ENCODE data around the gene TC2N. TPM values are rescaled to one million over a fixed set of nuclear protein-coding genes. Genes with fewer than 3 reads are reported as not detected.

Gene TC2N
- total RNA-seq, 2 donors from 2014 or later = 6.9 to 12.0 TPM

GRCh38 chr14:91774140-91775096, 92.9 kb downstream of the TC2N start:
- Mint-ChIP-seq H3K36me3 (no peaks in the 10 kb centered on the region), H3K4me1 (ENCODE audit: low read depth in 2 of 2) (peaks cover 0 to 5% of the 10 kb centered on the region in 2 donors), H3K4me3 (no peak overlapping the region), H3K27ac (no peak overlapping the region), H3K27me3 (no peaks in the 10 kb centered on the region), H3K9me3 (no peaks in the 10 kb centered on the region)
- ATAC-seq (no peak), DNase-seq (ENCODE audit: low spot score) (no peak)

GRCh38 chr14:91770185-91770584, 97.2 kb downstream of the TC2N start:
- Mint-ChIP-seq H3K27me3 (no peaks in the 10 kb centered on the region), H3K27ac (no peak overlapping the region), H3K4me3 (no peak overlapping the region), H3K4me1 (ENCODE audit: low read depth in 2 of 2) (peaks cover 0 to 5% of the 10 kb centered on the region in 2 donors), H3K9me3 (no peaks in the 10 kb centered on the region), H3K36me3 (no peaks in the 10 kb centered on the region)
- DNase-seq (ENCODE audit: low spot score) (no peak), ATAC-seq (no peak)

- ATAC-seq = no peak
- Mint-ChIP-seq H3K36me3 (no peaks in the 10 kb centered on the region), H3K27me3 (peaks cover 0 to 6% of the 10 kb centered on the region in 2 donors), H3K4me1 (ENCODE audit: low read depth in 2 of 2) (no peaks in the 10 kb centered on the region), H3K9me3 (peaks cover 5% of the 10 kb centered on the region), H3K27ac (no peak overlapping the region), H3K4me3 (no peak overlapping the region)
- no peak for DNase-seq (ENCODE audit: low spot score)
These were observed 111.6 kb downstream of the TC2N start for GRCh38 chr14:91755570-91756295.

- ATAC-seq (no peak), DNase-seq (ENCODE audit: low spot score) (no peak)
- H3K27ac Mint-ChIP-seq = no peak overlapping the region
- no peaks in the 10 kb centered on the region for H3K36me3 Mint-ChIP-seq
- no peak overlapping the region for H3K4me3 Mint-ChIP-seq
- peaks cover 0 to 6% of the 10 kb centered on the region in 2 donors for H3K27me3 Mint-ChIP-seq
- H3K4me1 Mint-ChIP-seq (ENCODE audit: low read depth in 2 of 2) = no peaks in the 10 kb centered on the region
- no peaks in the 10 kb centered on the region for H3K9me3 Mint-ChIP-seq
These were observed 112.5 kb downstream of the TC2N start for GRCh38 chr14:91754819-91755218.

- DNase-seq (ENCODE audit: low spot score) (no peak), ATAC-seq (no peak)
- no peaks in the 10 kb centered on the region for H3K9me3 Mint-ChIP-seq
- no peak overlapping the region for H3K4me3 Mint-ChIP-seq
- peaks cover 0 to 6% of the 10 kb centered on the region in 2 donors for H3K27me3 Mint-ChIP-seq
- no peak overlapping the region for H3K27ac Mint-ChIP-seq
- H3K4me1 Mint-ChIP-seq (ENCODE audit: low read depth in 2 of 2) = no peaks in the 10 kb centered on the region
- no peaks in the 10 kb centered on the region for H3K36me3 Mint-ChIP-seq
These were observed 113.2 kb downstream of the TC2N start for GRCh38 chr14:91754185-91754584.

- peaks cover 0 to 10% of the 10 kb centered on the region in 2 donors for H3K27me3 Mint-ChIP-seq
- H3K36me3 Mint-ChIP-seq = no peaks in the 10 kb centered on the region
- no peaks in the 10 kb centered on the region for H3K9me3 Mint-ChIP-seq
- DNase-seq (ENCODE audit: low spot score) (no peak), ATAC-seq (no peak)
- H3K4me3 Mint-ChIP-seq = no peak overlapping the region
- no peak overlapping the region for H3K27ac Mint-ChIP-seq
- no peaks in the 10 kb centered on the region for H3K4me1 Mint-ChIP-seq (ENCODE audit: low read depth in 2 of 2)
These were observed 113.7 kb downstream of the TC2N start for GRCh38 chr14:91753501-91754128.

- no peak overlapping the region for H3K4me3 Mint-ChIP-seq
- H3K9me3 Mint-ChIP-seq = no peaks in the 10 kb centered on the region
- peaks cover 0 to 10% of the 10 kb centered on the region in 2 donors for H3K27me3 Mint-ChIP-seq
- H3K4me1 Mint-ChIP-seq (ENCODE audit: low read depth in 2 of 2) = no peaks in the 10 kb centered on the region
- H3K36me3 Mint-ChIP-seq = no peaks in the 10 kb centered on the region
- DNase-seq (ENCODE audit: low spot score) (no peak), ATAC-seq (no peak)
- no peak overlapping the region for H3K27ac Mint-ChIP-seq
These were observed 114.4 kb downstream of the TC2N start for GRCh38 chr14:91752961-91753360.

- H3K36me3 Mint-ChIP-seq = no peaks in the 10 kb centered on the region
- no peak overlapping the region for H3K4me3 Mint-ChIP-seq
- ATAC-seq = no peak
- H3K27me3 Mint-ChIP-seq = peaks cover 0 to 10% of the 10 kb centered on the region in 2 donors
- DNase-seq (ENCODE audit: low spot score) = no peak
- no peaks in the 10 kb centered on the region for H3K4me1 Mint-ChIP-seq (ENCODE audit: low read depth in 2 of 2)
- H3K9me3 Mint-ChIP-seq = no peaks in the 10 kb centered on the region
- no peak overlapping the region for H3K27ac Mint-ChIP-seq
These were observed 115.6 kb downstream of the TC2N start for GRCh38 chr14:91751719-91752118.

GRCh38 chr14:91750634-91751198, 116.6 kb downstream of the TC2N start:
- no peaks in the 10 kb centered on the region for H3K4me1 Mint-ChIP-seq (ENCODE audit: low read depth in 2 of 2)
- no peak overlapping the region for H3K27ac Mint-ChIP-seq
- DNase-seq (ENCODE audit: low spot score) = no peak
- ATAC-seq = no peak
- no peaks in the 10 kb centered on the region for H3K9me3 Mint-ChIP-seq
- H3K36me3 Mint-ChIP-seq = no peaks in the 10 kb centered on the region
- H3K27me3 Mint-ChIP-seq = peaks cover 0 to 10% of the 10 kb centered on the region in 2 donors
- no peak overlapping the region for H3K4me3 Mint-ChIP-seq

GRCh38 chr14:91749868-91750267, 117.5 kb downstream of the TC2N start:
- ATAC-seq = no peak
- Mint-ChIP-seq H3K36me3 (no peaks in the 10 kb centered on the region), H3K4me1 (ENCODE audit: low read depth in 2 of 2) (no peaks in the 10 kb centered on the region), H3K27me3 (peaks cover 0 to 10% of the 10 kb centered on the region in 2 donors), H3K9me3 (no peaks in the 10 kb centered on the region), H3K27ac (no peak overlapping the region), H3K4me3 (no peak overlapping the region)
- DNase-seq (ENCODE audit: low spot score) = no peak

- ATAC-seq (no peak), DNase-seq (ENCODE audit: low spot score) (no peak)
- Mint-ChIP-seq H3K4me1 (ENCODE audit: low read depth in 2 of 2) (no peaks in the 10 kb centered on the region), H3K4me3 (no peak overlapping the region), H3K27me3 (peaks cover 0 to 7% of the 10 kb centered on the region in 2 donors), H3K36me3 (no peaks in the 10 kb centered on the region), H3K9me3 (no peaks in the 10 kb centered on the region), H3K27ac (no peak overlapping the region)
These were observed 119.3 kb downstream of the TC2N start for GRCh38 chr14:91748049-91748448.

- no peak overlapping the region for H3K4me3 Mint-ChIP-seq
- H3K4me1 Mint-ChIP-seq (ENCODE audit: low read depth in 2 of 2) = no peaks in the 10 kb centered on the region
- H3K36me3 Mint-ChIP-seq = no peaks in the 10 kb centered on the region
- no peak for DNase-seq (ENCODE audit: low spot score)
- H3K9me3 Mint-ChIP-seq = no peaks in the 10 kb centered on the region
- H3K27me3 Mint-ChIP-seq = peaks cover 0 to 3% of the 10 kb centered on the region in 2 donors
- no peak for ATAC-seq
- no peak overlapping the region for H3K27ac Mint-ChIP-seq
These were observed 122.0 kb downstream of the TC2N start for GRCh38 chr14:91745344-91745743.

- no peak overlapping the region for H3K27ac Mint-ChIP-seq
- no peaks in the 10 kb centered on the region for H3K36me3 Mint-ChIP-seq
- H3K9me3 Mint-ChIP-seq = no peaks in the 10 kb centered on the region
- ATAC-seq (no peak), DNase-seq (ENCODE audit: low spot score) (no peak)
- H3K4me3 Mint-ChIP-seq = no peak overlapping the region
- H3K27me3 Mint-ChIP-seq = peaks cover 0 to 7% of the 10 kb centered on the region in 2 donors
- no peaks in the 10 kb centered on the region for H3K4me1 Mint-ChIP-seq (ENCODE audit: low read depth in 2 of 2)
These were observed 123.3 kb downstream of the TC2N start for GRCh38 chr14:91744068-91744480.

Data from natural killer cell treated with Interleukin-12 subunit alpha and Interleukin-12 subunit beta and Interleukin-15 and Interleukin-18, amount 100 ng/mL, for 72 hours (primary cell).